Left ventricle myocardium superior (tissue), 1 donor: ENCODE measurements around the gene AUTS2. TPM values are rescaled to one million over a fixed set of nuclear protein-coding genes. Genes with fewer than 3 reads are reported as not detected.
A peak's percentile ranks its signal among the peaks of the same experiment; 100 is the strongest.

Source experiments
- ATAC-seq: fragments of 200-7000 bp; cut with Tn5 transposase; one replicate; pipeline ENCODE4 v1.9.1; 2020; ENCODE audit warnings: mild to moderate bottlenecking, moderate library complexity
- DNase-seq: peaks from one replicate; pipeline ENCODE4 v3.0.0-alpha.2; 2020
- intact Hi-C: fragments of 100-400 bp; cut with micrococcal nuclease; formaldehyde crosslinking; loops from one replicate; pipeline ENCODE4 v1.11.0; 2022
- total RNA-seq: library from RNA; stranded (reverse); fragmentation: NEBNext Ultra II Directional; extraction: Animal tissue kit (Norgen Biotek cat#: 25700); gene quantifications from one replicate; pipeline ENCODE4 v1.2.1, GENCODE V29; 2021
- donor health status: DM: no; HTN: yes; CAD: no; lungs with severe emphysema.

AUTS2 gene
- total RNA-seq, 1 donor from 2014 or later: 7.9 TPM

DNA sequence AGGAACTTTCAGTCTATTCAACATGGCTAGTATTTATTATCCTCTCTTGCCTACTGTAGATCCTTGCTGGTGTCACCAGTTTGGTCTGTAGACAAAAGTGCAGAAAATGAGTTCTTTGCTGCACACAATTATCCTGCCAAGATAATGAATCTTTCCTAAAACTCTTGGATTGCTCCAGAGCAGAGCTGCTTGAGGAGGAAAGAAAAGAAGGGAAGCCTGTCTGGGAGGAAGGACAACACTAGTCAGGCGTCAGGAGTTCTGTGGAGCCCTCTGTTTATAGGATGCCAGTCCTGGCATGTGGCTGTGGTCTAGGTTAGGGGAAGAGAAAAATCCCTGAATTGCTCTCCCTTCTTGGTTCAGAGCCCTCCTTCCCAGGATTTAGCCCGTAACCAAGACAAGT lies 1103.7 kb downstream of the AUTS2 start:
- intact Hi-C loops: no loop called here
- DNase-seq (no peak), ATAC-seq (no peak)

DNA sequence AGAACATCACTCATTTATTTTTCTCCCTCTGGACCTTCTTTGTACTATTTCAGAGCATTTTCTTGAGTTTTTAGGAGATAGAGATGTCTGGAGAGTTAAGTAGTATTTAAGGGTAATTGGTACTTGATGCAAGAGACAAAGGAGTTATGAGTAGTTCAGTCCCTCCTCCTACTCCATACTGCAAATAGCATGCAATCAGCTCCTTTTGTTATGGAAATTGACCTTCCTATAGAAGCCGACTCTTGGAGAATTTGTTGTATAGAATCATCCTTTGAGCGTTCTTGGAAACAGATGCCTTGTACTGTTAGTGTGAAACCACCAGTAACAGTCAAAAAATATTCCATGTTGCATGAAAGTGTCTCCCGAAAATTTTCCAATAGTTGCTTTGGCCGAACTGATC lies 1105.5 kb downstream of the AUTS2 start:
- intact Hi-C loops: no loop called here
- no peak for DNase-seq
- no peak for ATAC-seq

DNA sequence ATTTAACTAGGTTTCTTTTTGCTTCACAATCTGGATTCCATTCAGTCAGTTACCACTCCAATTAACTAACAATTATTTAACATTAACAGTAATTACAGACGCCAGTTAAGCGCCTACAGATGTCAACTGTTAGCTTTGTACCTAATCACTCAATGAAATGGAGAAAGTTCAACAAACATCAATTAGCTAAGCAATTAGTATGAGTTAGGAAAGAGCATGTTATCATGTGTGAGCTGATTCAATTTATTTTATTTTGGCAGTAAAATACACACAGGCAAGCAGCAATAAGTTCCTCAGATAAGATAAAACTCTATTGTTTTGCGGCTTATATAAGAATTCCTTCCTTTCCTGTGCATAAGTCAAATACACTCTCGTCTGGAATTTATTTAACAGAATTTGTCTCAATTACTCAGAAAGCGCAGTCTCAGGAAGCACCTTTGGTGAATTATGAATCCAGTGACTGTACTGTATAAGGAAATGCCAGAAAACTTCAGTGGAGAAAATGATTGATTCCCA lies 1106.6 kb downstream of the AUTS2 start:
- no peak for DNase-seq
- ATAC-seq: no peak
- intact Hi-C loops: no loop called here

DNA sequence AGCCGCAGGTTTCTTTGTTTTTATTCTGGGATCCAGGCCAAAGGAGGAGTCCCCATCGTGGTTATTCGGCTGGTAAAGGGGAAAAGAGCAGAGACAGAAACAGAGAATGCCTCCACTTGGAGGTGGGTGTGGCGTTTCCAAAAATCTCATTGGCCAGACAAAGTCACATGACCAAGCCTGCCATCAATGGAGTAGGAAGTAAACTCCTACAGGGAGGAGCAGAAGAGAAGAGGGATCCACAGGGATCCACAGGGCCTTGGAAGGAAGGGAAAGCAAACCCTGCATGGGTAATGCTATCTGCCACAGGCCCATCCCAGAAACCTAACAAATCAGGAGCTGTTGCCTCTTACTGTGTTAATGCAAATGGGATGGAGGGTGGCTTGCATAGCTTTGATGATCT lies 1107.9 kb downstream of the AUTS2 start:
- ATAC-seq: no peak

DNA sequence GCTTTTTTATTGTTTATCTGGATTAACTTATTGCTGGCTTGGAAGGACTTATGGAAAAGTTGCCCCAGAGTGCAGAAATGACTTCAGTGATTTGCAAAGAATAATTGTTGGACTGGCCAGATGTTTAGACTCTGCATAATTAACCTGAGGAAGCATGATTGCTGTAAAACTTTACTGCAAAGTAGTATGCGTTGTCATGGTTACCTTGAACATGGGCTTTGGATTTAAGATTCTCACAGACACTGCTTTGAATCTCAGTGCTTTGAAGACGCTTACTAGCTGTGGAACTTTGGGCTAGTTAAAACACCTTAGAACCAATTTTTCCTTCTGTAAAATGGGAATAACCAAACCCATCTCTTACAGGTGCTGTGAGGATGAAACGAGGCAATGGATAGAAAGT lies 1108.4 kb downstream of the AUTS2 start:
- DNase-seq (no peak), ATAC-seq (no peak)
- intact Hi-C loops: no loop called here

More for the DNA sequence above, 1107.9 kb downstream of the AUTS2 start:
- intact Hi-C loops: no loop called here
- no peak for DNase-seq

DNA sequence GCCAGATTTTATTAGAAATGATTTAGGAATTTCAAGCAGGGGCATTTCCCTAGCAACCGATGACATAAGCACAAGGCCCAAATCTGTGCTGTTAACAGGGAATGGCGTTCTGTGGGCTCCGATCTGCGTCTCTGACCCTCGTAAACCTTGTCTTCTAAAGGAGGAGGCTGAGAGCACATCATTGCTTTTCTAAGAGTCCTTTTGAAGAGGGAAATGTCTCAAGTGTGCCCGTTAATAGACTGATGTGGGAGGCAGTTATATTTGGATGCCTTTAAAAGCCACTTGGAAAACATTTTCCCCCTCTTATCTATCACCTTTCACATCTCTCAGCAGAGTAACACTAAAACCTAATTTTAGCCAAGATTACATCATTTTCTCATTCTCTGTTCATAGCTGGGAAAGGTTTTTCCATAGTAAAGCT lies 1109.6 kb downstream of the AUTS2 start:
- intact Hi-C loops: no loop called here
- DNase-seq (no peak), ATAC-seq (no peak)

DNA sequence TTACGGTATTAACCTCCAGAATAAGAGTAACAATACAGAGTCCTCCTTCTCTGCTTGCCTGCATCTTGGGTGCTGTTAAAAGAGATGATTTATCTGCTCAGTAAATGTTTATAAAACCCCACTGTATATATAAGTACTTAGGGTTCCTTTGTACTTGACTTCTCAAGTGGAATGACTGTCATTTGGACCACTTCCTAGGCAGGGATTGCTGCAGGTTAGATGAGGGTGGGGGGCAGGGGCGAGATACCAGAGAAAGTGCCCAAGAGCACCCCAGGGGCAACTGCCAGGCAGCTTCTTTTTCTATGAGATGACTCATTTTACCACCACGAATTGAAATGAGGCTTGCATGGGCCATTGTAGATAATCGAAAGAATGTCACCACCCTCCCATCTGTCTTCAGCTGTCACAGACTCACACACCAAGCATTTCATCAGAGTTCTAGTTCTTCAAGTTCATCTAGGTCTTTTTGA lies 1111.8 kb downstream of the AUTS2 start:
- intact Hi-C loops: no loop called here
- DNase-seq (no peak), ATAC-seq (peak; percentile 41)

DNA sequence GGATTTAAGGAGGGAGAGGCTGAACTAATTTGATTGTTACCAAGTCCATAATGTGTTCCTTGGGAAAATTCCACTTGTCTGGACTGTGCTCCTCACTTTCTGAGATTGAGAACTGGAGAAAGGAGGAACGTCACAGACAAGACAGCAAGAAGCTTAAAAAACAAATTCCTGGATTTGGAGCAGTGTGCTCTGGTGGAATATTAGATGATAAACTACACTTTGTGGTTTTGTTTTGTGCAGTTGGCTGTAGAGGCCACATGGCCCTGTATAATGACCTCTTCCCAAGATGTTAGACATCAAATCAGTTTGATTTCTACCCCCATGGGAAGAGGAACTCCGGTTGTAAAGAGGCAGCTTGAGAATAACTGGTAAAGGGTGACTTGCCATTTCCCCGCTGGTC lies 1112.4 kb downstream of the AUTS2 start:
- no peak for ATAC-seq
- intact Hi-C loops: no loop called here
- DNase-seq: no peak

DNA sequence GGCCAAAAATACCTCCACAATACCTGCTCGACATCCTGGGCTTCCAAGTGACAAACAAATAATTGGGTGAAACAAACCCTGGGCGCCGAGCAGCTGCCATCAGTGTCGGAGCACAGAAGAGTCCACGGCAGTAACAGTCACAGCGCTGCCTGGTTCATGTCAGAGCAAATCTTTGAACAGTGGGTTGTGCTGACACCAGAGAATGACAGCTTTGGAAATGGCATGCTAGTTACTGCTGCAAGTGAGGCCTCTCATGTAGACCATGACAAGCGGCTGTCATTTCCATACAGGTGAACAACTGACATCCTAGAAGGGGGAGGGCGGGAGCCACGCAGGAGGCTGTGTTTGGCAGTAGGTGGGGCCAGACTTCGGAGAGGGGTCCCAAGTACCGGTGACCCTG lies 1113.2 kb downstream of the AUTS2 start:
- DNase-seq (no peak), ATAC-seq (peak; percentile 56)
- intact Hi-C loops: no loop called here

DNA sequence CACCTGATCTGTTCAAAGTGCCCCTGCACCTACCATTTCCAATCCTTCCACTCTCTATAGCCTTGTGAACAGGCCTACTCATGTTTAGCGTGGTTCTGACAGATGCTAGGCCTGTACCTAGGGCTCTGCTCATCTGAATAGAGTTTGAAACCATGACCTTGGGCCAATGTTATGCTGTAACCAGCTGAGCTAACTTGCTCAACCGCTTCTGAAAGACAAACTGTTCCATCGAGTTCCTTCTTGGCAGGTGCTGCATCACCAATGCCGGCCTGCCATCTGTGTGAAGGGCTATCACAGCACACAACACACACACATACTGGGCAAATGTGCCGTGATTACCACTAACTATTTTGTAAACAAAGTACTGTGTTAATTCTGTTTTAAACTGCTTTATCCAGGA lies 1114.7 kb downstream of the AUTS2 start:
- DNase-seq (no peak), ATAC-seq (peak; percentile 77)
- intact Hi-C loops: no loop called here

DNA sequence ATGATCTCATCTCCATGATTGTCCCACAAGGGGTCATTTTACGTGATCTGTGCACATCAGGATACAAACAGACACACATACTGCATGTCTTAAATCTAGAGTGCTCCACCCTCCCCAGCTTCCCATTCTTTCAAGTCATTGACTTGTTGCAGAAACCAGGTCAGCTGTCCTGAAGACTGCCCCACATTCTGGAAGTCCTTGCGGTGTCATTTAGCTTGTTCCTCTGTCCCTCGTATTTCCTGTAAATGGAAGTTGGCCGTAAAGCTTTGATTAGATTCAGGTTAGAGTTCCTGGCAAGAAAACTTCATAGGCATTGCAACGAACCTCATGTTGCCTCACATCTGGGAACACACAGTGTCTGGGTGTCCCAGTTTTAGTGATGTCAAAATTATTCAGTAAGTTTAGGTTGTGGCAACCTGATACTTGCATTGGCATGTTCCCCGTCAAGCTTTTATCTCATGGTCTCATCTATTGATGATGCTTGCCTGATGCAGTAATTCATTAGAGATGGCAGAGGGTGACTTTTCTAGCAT lies 1116.3 kb downstream of the AUTS2 start:
- intact Hi-C loops: no loop called here
- no peak for ATAC-seq
- DNase-seq: no peak

DNA sequence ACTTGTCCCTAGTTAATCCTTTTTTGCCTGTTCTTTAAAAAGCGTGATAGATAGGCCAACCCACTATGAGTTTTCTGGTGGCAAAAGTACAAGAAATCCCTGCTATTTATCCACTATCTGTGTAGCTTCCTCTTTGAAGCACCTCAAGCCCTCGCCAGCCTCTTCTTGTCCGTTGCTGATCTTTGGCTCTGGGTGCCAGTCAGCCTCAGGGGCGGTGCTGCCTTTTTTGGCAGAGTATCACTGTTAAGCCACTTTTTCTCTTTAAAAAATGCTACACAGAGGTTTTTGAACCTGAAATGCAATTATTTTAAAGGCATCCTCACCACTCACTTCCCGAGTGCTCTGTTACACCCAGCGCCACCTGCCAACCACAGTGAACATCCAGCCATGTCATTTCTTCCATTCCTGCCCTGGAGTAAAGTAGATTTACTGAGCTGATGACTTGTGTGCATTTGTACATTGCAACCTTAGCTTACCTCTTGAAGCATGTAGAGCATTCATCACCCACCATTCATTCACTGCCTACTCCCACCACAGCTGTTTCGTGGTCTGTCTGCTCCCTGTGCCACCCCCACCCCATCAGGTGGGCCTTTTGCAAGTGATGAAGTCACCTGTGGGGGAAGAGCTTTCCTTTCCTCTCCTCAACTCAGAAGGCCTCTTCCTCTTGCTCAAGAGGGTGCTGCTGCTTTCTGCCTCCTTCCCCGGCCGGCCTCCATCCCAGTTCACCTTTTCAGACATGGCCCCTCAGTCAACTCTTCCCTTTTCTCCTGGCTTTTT lies 1119.5 kb downstream of the AUTS2 start:
- ATAC-seq (no peak), DNase-seq (no peak)
- intact Hi-C loops: no loop called here

DNA sequence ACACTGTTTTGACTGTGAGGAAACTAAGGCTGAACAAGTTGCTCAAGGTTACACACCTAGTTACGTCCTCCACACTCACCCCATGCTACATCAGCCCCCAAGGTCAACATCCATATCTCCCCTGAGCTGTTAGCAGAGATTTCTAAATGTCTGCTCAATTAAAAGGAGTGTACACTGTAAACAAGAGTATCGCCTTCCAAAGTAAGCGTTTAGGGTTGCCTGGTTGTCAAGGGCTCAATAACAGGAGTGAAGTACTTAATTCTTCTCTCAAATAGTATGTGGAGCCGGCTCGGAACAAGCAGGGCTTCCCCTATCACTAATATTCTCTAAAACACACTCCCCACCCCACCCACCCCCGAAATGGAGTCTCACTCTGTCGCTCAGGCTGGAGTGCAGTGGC lies 1120.8 kb downstream of the AUTS2 start:
- no peak for DNase-seq
- ATAC-seq: no peak
- intact Hi-C loops: no loop called here

DNA sequence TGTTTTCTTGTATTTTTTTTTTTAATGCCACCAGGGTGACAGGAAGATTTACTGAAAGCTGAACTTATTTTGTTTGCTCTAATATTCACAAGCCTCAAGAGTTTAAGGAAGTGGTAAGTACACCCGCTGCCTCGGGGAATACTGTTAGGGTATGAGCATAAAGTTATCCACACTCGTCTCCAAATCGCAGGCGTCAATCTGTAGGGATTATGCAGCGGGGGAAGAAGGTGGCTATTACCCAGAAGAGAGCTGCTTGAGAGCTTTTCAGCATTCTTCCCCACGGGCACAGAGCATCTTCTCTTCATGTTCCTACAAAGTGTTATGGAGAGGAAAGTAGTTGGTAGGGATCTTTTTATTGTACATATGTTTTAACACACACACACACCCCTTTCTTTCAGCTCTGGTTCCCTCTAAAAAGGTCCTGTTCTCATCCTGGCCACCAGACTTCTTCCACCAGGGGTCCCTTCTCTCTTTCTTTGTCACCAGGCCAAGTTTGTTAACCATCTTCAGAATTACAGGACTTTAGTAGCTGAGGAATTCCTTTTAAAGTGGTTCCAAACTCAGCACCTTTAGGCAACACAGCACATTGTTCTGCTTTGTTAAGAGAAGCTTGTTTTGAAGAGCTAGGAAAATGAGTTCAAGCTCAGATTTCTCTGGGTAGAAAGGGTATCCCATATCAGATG lies 1122.1 kb downstream of the AUTS2 start:
- DNase-seq: no peak
- intact Hi-C loops: no loop called here
- ATAC-seq: no peak

DNA sequence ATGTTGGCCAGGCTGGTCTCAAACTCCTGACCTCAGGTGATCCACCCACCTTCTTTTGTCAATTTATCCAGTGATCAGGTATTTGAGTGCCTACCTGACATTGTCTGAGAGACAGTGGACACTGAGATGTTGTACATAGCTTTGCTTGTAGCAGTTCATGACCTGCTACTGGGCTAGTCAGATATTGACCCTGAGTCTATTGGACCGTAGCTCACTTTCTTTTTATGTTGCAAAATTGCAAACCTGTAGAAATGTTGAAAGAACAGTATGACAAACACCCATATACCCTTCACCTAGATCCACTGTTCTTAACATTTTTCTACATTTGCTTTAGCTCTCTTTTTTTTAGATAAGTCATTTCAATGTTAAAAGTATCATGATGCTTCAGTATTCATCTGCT lies 1123.2 kb downstream of the AUTS2 start:
- no peak for ATAC-seq
- intact Hi-C loops: no loop called here
- no peak for DNase-seq

DNA sequence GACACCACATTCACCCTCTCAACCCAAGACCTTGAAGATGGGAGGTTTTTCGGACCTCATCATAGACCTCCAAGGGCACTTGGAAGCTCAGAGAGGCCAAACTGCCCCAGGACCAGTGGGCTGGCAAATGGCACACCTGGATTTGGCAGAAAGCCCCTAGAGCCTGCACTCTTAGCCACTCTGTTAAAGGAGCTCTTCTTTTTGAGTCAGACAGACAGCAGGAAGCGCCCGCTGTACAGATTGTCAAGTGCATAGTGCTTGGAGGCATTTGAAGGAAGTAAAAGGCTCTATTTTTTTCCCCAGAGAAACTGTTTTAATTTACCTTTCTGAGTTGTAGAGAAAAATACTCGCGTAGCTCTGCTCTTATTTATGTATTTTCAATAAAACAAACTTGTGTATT lies 1125.1 kb downstream of the AUTS2 start:
- intact Hi-C loops: no loop called here
- no peak for DNase-seq
- ATAC-seq: no peak

DNA sequence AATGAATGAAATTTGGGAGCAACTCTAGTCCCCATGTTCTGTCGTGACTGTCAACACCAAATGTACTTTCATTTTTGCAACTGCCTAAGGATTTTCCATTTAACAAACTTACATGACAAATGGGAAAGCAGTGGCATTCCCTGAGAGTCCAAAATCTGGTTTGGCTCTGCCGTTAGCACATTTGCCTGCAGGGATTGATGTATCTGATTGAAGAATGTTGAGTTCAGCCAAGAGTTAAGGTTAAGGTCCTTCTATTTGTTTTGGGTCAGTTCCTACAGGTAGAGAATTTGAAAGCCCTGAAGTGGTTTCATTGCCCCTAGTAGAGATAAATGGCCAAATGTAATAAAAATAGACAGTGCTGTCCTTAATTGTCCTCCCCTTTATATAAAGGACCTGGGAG lies 1127.2 kb downstream of the AUTS2 start:
- ATAC-seq (no peak), DNase-seq (no peak)
- intact Hi-C loops: no loop called here

DNA sequence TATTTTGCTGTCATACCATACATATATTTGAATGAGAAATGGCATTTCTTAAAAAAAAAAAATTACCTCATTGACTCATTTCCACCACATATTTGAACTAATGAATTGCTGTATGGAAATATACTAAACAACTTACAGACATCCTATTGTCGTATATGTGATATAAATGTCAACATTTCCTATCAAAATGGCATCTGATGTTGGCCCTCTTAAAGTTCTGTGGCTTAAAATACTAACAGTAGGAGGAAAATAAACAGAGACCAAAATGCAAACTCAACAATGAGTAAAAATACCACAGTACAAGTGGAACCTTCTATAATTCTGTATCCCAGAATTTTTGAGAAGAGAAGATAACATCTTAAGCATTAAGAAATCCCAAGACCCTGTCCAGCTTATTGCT lies 1128.0 kb downstream of the AUTS2 start:
- intact Hi-C loops: no loop called here
- ATAC-seq: no peak
- no peak for DNase-seq

DNA sequence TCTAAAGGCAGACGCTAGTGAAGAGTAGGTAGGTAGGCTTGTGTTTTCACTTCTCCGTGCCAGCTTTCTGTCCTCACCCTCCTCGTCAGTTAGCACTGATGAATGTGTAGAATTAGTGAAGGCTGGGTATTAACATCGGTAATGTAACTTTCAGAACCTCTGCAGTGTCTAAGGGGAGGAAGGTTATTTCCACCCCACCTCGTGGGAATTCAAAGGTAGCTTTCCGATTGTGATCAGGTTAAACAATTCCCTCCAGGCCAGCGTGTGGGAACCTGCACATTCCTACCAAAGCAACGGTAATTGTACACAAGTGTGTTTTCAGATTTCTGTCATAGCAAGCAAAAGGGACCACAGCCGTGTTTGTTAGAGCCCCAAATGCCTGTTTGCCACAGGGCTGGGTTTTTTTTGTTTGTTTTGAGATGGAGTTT lies 1128.7 kb downstream of the AUTS2 start:
- DNase-seq (no peak), ATAC-seq (no peak)
- intact Hi-C loops: no loop called here

DNA sequence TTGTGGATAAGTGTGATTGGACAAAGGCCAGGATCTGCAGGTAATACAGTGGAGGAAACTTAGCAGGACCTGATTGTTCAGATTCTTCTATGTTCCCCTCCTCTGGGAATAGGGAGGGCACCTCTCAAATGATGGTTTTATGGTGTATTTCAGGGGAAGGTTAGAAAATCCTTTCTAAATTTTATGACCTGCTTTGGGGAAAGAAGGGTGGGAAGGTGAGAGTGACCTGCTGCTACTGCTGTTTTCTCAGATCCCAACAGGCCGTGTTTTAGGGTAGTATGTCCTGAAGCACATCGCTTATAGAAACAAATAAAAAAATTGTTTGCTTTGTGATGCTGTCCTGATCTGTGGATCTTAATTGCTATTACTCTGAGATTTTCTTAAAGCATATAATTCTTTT lies 1129.6 kb downstream of the AUTS2 start:
- DNase-seq (no peak), ATAC-seq (no peak)
- intact Hi-C loops: no loop called here
